MV-4-11 (cell line): ENCODE data around the gene ATP6V0D1.

Experiments
- DNase-seq: peaks from one replicate; lab custom pipeline; 2025; lab: John Stamatoyannopoulos, UW

The ATP6V0D1 gene

GRCh38 chr16:67407176-67407787 lies 73.7 kb downstream of the ATP6V0D1 start:
- no peak for DNase-seq

- no peak for DNase-seq
These were observed 74.6 kb downstream of the ATP6V0D1 start for GRCh38 chr16:67406111-67406971.

GRCh38 chr16:67405336-67405735 lies 75.6 kb downstream of the ATP6V0D1 start:
- no peak for DNase-seq

DNA sequence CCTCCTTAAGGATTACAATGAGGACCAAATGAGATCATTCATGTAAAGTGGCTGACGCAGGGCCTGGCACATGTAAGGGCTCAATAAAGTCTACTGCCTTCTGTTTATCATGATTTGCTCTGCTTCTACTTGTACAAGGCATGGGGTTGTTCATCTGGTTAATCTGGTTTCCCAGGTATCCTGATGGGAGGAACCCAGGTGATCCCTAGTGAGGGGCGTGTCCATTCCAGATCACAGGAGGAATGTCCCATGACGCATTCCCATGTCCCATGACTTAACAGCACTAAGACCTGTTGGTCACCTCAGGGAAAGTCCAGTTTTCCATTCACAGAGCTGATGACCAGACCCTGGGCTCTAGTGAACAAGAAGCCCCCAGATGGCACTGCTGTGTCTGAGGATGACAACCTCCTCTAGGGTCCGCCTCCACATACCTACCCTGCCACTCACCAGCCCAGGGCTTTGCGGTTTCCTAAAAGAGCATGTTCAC lies 76.2 kb downstream of the ATP6V0D1 start:
- no peak for DNase-seq

DNA sequence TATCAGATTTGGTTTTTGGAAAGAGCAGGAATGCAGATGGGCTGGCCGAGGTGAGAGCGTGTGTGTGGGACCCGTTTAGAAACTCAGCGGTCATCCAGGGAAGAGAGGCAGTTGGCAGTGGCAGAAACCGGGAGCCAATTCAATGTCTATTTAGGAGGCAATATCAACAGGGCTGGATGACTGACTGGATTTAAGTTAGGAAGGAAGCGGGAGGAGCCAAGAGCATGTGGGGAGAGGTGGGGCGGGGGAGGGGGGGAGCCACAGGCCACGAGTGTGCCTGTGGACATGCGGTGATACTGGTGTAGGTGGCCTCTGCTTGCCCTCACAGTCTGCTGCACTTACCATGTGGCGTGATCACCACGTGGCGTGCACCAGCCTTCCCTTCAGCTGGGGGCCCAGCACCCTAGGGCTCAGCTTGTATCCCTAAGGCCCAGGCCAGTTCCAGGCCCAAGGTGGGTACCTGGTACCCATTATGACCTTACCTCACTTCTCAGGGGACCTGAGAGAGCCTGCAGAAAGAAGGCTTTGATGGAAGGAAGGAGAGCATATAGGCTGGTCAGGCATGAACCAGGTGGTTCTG lies 76.9 kb downstream of the ATP6V0D1 start:
- no peak for DNase-seq

GRCh38 chr16:67400901-67401300 lies 80.1 kb downstream of the ATP6V0D1 start:
- DNase-seq, result no peak

GRCh38 chr16:67399749-67400704 lies 80.9 kb downstream of the ATP6V0D1 start:
- DNase-seq, result no peak

GRCh38 chr16:67399218-67399733 lies 81.7 kb downstream of the ATP6V0D1 start:
- DNase-seq, result no peak

DNA sequence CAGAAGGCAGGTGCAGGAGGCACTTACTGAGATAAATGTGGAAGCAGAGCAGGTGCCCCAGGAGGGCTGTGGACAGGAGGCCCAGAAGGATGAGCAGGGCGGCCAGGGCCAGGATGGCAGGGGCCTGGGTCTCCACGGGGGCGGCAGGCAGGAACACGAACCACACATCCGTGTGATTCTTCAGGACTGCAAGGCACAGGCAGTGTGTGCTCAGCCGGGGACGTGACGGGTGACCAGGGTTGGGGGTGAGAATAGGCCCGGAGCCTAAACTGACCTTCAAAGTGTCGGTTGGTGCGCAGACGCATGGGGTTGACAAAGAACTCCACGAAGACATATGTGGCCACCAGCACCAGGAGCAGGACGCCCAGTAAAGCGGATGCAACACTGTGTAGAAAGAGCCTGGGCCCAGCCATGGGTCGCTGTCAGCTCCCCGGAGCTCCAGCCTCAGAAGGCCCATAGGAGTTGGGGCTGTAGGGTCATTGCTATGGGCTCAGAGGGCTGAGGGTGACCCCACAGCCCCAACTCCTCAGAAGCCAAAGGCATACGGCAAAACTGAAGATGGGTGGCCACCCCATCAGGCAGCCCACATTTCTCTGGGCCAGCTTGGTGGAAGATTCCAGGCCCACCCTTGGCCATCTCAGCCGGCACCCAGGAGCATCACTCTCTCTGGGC lies 82.3 kb downstream of the ATP6V0D1 start:
- no peak for DNase-seq

DNA sequence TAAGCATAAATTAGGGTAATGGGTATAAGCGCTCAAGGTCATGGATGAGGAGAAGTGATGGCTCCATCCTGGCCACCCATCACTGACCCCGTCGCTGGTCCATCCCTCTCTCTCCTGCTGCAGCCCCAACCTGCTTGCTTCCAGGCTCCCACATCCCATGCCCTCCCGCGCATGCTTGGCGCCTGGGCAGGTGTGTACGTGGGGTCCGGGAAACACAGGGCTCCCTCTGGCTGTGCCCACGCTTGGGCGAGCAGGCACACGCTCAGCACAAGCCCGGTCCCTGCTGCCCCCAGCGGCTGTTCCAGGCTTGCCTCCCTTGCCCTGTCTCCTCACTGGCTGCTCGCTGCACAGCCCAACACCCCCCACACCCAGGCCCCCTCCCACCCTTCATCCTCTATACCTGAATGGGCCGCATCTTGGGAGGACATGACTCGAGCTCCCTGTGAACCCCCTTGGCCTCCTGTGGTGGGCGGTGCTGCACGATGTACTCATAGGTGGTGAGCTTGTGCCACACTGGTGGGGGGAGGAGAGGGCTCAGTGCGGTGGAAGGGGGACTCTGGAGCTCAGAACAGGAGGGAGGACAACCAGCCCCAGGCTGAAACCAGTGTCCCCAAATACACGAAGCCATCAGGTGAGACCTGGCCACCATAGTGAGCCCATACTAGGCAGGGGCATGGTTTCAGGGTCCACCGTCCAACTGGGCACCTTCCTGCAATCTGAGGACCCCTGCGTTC lies 83.0 kb downstream of the ATP6V0D1 start:
- no peak for DNase-seq

DNA sequence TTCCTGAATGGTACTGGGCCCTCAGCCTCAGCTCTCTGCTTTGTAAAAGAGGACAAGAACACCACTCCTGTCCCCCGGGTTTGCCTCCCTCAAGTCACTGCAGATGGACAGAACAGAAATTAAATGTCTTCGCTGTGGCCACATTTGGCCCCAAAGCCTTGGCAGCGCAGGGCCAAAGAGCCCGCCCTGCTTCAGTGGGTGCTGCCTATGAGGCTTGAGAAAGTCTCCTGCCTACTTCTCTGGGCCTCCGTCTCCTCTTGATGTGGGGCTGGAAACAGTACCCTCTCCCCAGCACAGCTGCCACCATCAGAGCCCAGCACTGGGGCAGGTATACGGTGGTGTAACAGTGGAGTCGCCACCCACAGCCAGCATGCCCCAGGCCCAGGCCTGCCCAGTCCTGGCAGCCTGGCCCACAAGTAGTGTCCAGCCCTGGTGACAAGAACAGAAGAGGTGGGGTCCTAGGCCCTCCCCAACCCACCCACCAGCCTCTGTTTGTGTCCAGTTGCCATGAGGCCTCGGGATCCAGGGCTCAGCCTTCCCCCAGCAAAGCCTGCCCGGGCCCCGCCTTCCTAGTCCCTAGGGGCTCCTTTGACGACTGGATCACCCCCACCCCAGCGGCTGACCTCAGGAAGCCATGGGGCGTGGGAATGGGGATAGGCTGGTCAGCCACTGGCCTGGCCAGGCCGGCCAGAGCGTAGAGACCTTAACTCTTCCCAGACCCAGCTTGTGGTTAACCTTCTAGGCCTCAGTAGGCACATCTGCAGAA lies 83.7 kb downstream of the ATP6V0D1 start:
- DNase-seq, result no peak

DNA sequence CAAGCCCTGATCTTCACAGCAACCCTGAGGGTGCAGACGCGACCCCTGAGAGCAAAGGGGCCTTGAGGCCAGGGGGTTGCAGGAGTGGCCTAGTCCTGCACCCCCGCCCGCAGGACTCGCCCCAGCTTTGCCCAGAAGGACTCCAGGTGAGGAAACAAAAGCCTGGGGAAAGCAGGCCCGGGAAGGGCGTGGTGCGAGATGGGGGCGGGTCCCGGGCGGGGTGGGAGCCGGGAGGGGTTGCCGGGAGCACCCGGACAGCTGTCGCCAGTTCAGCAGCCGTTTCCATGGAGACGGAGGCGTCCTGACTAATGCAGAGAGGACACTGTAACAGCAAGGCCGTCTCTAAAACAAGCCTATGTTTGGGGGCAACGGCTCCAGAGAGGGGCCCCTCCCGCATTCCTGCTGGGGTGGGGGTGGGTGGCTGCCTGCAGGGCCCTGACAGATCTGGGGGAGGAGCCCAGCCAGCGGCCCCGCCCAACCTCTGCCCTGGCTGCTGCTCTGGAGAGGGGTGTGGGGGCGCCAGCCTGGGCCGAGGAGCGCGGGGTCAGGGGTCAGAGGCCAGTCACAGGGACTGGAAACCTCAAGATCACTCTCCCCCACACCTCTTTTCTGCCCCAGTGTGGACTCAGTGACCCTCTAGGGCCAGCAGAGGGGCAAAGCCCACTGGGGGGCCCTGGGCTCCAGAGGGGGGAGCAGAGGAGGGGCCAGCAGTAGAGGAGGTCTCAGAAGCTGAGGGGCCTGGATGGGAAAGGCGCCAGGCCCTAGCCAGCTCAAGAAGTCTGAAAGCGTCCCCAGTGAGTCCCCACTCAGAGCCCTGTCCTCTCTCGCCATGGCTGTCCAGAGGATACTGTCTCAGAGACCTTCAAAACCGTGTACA lies 84.6 kb downstream of the ATP6V0D1 start:
- DNase-seq, result peak; percentile 58

DNA sequence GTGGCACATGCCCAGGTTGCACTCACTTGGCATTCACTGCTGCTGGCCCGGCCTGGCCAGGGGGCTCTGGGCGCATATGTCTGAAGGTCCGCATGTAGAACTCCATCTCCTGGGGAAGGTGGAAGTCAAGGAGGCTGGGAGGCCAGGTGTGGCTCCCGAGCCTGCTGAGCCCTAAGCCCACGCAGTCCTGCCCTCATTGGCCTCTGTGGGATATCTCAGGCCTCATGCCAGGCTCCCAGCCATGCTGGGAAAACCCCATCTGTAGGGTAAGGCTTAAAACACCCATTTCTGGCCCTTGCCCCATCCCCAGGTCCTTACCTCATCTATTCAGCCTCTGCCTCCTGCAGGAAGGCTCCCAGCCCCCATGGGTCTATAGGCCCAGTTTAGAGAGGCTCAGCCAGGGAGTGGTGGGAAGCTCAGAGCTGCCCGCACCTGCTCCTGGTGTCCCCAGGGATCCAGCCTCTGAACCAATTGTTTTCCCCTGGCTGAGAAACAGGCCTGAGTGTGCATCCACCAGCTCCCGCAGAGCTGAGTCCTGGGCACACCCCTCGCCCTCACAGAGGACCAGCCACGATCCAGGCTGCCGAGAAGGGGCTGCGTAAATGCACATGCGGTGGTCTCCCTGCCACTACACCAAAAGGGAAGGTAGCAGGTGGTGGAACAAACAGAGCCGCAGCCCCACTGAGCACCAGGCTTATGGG lies 85.3 kb downstream of the ATP6V0D1 start:
- no peak for DNase-seq

DNA sequence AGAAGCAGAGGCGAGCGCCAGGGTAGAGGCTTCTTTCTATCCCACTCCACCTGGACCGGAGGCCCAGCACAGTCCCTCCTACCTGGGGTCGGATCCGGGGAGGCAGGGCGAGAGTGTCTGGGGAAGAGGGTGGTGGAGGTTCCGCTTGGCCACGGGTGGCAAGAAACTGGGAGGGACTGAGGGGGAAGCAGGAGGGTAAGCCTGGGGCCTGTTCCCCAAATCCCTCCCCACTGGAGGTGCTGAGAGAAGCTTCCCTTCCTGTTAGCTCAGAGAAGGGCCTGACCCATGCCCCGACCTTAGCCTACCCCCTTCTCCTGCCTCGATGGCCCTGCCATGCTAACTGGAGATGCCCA lies 85.9 kb downstream of the ATP6V0D1 start:
- no peak for DNase-seq

GRCh38 chr16:67394155-67395104 lies 86.5 kb downstream of the ATP6V0D1 start:
- peak; percentile 79 for DNase-seq

- no peak for DNase-seq
These were observed 87.2 kb downstream of the ATP6V0D1 start for GRCh38 chr16:67393788-67394154.
